ENCODE results near the gene MOB4.

MOB4 gene

DNA sequence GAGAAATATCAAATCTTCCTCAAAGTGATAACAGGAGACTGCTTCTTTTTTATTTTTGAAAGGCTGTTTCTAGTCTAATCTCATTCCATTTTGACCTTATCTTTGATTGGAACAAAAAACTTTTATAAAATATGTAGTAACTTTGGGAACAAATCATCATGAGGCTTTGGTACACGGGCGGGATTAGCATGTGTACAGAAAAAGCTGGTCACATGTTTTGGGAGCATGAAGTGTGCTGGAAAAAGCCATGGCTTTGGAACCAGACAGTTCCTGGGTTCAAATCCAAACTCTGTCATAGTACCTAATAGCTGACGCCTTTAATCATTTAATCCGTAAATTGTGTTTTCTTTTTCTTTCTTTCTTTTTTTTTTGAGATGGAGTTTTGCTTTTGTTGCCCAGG lies 81.3 kb downstream of the MOB4 start:
- no peak for DNase-seq

- no peak for DNase-seq
Observed at GRCh38 chr2:197598450-197598849, 82.6 kb downstream of the MOB4 start.

DNA sequence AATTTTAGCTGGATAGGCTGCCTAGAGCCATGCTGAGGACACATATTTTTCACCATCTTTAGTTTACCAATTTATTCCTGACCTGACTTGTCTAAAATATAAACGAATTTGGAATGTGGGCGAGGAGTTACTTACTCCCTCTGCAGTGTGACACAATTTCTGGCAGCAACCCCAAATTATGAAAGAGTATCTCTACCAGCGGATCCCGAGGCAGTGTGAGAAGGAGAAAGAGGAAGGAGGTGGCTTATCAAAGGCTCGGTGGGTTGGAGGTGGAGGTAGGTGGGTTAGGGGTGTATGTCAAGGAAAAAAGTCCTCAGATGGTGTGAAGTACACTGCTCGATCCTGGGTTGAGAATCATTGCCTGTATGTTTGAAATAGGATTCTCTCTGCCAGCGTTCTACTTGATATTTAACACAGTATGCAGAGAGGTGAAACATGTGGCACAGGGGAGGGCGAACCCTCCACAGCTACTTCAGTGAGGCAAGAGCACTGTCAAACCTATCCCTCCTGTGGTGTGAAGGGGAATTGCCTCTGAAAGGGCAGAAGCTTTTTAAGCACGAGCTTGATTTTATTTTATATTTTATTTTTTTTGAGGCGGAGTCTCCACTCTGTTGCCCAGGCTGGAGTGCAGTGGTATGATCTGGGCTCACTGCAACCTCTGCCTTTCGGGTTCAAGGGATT lies 83.6 kb downstream of the MOB4 start:
- peak; percentile 58 for DNase-seq

DNA sequence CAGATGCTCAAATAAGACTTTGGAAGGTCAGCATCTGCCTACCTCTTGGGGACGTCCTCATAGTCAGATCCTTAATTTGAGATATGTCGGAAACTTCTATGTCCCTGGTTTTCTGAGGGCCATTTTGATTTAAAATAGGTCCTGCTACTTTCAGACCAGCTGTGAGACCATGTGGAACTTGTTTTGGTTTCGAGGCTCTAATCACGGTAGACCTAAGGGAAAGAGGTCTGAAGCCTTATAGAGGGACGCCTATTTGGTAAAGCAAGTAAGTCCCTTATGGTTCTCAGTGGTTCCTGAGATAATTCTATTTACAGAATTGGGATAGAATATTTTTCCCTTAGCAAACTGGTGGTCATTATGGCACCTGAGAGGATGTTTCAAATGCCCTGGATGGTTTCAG lies 84.4 kb downstream of the MOB4 start:
- DNase-seq, result no peak

DNA sequence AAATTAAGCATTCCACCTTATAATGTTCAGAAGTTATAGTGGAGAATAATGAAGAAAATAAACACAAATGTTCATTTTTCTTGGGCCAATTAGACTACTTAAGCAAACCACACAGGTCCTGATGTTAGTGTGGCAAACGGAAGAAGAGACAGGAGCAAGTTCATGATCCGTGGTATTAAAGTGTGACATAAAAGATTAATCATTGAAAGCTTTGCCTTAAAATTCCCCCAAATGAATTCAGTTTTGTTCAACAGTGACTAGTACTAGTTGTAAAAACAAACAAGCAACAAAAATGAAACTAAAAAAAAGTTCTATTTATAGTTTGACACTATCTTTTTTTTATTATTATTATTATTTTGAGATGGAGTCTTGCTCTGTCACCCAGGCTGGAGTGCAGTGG lies 85.9 kb downstream of the MOB4 start:
- no peak for DNase-seq
